ENCODE data around the gene PTMS. TPM values are rescaled to one million over a fixed set of nuclear protein-coding genes. Genes with fewer than 3 reads are reported as not detected.

The PTMS gene
- total and polyA plus RNA-seq, 3 donors from 2014 or later: 53.4 to 185 (median 64.3) TPM

GRCh38 chr12:6778217-6778573 lies 12.0 kb downstream of the PTMS start:
- Histone ChIP-seq H3K36me3 (ENCODE audit: low read depth, missing control alignments) (no peaks in the 10 kb centered on the region), H3K27ac (peak overlapping the region; percentile 84 to 87), H3K27me3 (no peaks in the 10 kb centered on the region), H3K9me3 (no peaks in the 10 kb centered on the region), H3K4me3 (peak overlapping the region; percentile 29 to 43), H3K4me1 (peaks cover 22% of the 10 kb centered on the region)
- WGBS, 2 donors: 19 to 21% methylated on average over 14 of the region's 14 CpGs
- no peak for TF ChIP-seq CTCF (IDR thresholded peaks at IDR 0.05)
- TF ChIP-seq POLR2A (IDR thresholded peaks at IDR 0.05): no peak
- DNase-seq: peak; percentile 55
- intact Hi-C loops (cut with DNase I; ENCODE audit: low total_unique reads): loop anchor here (10.0 kb wide), 1 partner anchor 47 kb away; the partner anchor contains the start of genes GPR162 and P3H3

GRCh38 chr12:6778574-6779550 lies 12.7 kb downstream of the PTMS start:
- peak; percentile 85 to 96 (median 94) for TF ChIP-seq CTCF (IDR thresholded peaks at IDR 0.05)
- TF ChIP-seq POLR2A (IDR thresholded peaks at IDR 0.05): no peak
- peaks cover 22% of the 10 kb centered on the region for H3K4me1 ChIP-seq
- H3K4me3 ChIP-seq: peak overlapping the region; percentile 29 to 43
- no peaks in the 10 kb centered on the region for H3K9me3 ChIP-seq
- peak overlapping the region; percentile 84 to 87 for H3K27ac ChIP-seq
- no peaks in the 10 kb centered on the region for H3K27me3 ChIP-seq
- 3% methylated on average over 11 to 35 of the region's 35 CpGs for WGBS, 2 donors
- H3K36me3 ChIP-seq (ENCODE audit: low read depth, missing control alignments): no peaks in the 10 kb centered on the region
- DNase-seq: peak; percentile 96
- intact Hi-C loops (cut with DNase I; ENCODE audit: low total_unique reads): loop anchor here (10.0 kb wide), 1 partner anchor 46 kb away; the partner anchor contains the start of genes GPR162 and P3H3

GRCh38 chr12:6779708-6780432 lies 13.7 kb downstream of the PTMS start:
- H3K4me1 ChIP-seq: peaks cover 18% of the 10 kb centered on the region
- peak overlapping the region in 1 of 2 donors; percentile 87 for H3K27ac ChIP-seq
- intact Hi-C loops (cut with DNase I; ENCODE audit: low total_unique reads): loop anchor here (10.0 kb wide), 1 partner anchor 45 kb away; the partner anchor contains the start of genes GPR162 and P3H3
- no peaks in the 10 kb centered on the region for H3K9me3 ChIP-seq
- WGBS, 2 donors: 80 to 87% methylated on average over 6 of the region's 6 CpGs
- H3K27me3 ChIP-seq: no peaks in the 10 kb centered on the region
- no peak overlapping the region for H3K4me3 ChIP-seq
- DNase-seq: no peak
- TF ChIP-seq CTCF (IDR thresholded peaks at IDR 0.05): no peak
- TF ChIP-seq POLR2A (IDR thresholded peaks at IDR 0.05): no peak
- no peaks in the 10 kb centered on the region for H3K36me3 ChIP-seq (ENCODE audit: low read depth, missing control alignments)

GRCh38 chr12:6780573-6780972 lies 14.4 kb downstream of the PTMS start:
- Histone ChIP-seq H3K9me3 (no peaks in the 10 kb centered on the region), H3K27me3 (no peaks in the 10 kb centered on the region), H3K4me1 (peaks cover 18% of the 10 kb centered on the region), H3K27ac (peak overlapping the region in 1 of 2 donors; percentile 50), H3K4me3 (no peak overlapping the region), H3K36me3 (ENCODE audit: low read depth, missing control alignments) (no peaks in the 10 kb centered on the region)
- no peak for TF ChIP-seq POLR2A (IDR thresholded peaks at IDR 0.05)
- intact Hi-C loops (cut with DNase I; ENCODE audit: low total_unique reads): no loop called here
- DNase-seq: no peak
- WGBS, 2 donors: 82 to 84% methylated on average over 6 of the region's 6 CpGs

- 47% methylated on average over 6 of the region's 6 CpGs for WGBS, 2 donors
Observed at GRCh38 chr12:6782119-6782518, 16.0 kb downstream of the PTMS start.

More at GRCh38 chr12:6782119-6782518, 16.0 kb downstream of the PTMS start:
- H3K27me3 ChIP-seq: no peaks in the 10 kb centered on the region
- no peak for TF ChIP-seq POLR2A (IDR thresholded peaks at IDR 0.05)
- intact Hi-C loops (cut with DNase I; ENCODE audit: low total_unique reads): no loop called here
- peaks cover 20% of the 10 kb centered on the region for H3K4me1 ChIP-seq
- no peaks in the 10 kb centered on the region for H3K36me3 ChIP-seq (ENCODE audit: low read depth, missing control alignments)
- no peak for DNase-seq
- no peaks in the 10 kb centered on the region for H3K9me3 ChIP-seq
- H3K27ac ChIP-seq: no peak overlapping the region
- no peak overlapping the region for H3K4me3 ChIP-seq

All from testis (tissue), 3 donors.